ENCODE results near the gene GPHA2. TPM values are rescaled to one million over a fixed set of nuclear protein-coding genes. Genes with fewer than 3 reads are reported as not detected.
"Not testable (repeated sequence)": the region's sequence is repeated elsewhere in the genome, so short reads cannot be mapped to it uniquely, and the experiment has no call there.

Gene GPHA2
- 1 to 10 TPM in 3 of 7 donors, under 1 TPM in 3, not detected in 1; 0.45 to 1.6 (median 0.88) TPM for total RNA-seq
- polyA plus RNA-seq, result under 1 TPM in 1 of 2 donors, not detected in 1; 0.58 TPM
- long read RNA-seq, donor 1, result 0 reads
- long read RNA-seq, donor 2, transcript GPHA2-201 (4 exons, 747 nt), result major isoform, 26 of 29 reads
- long read RNA-seq, donor 2, partial matches to known transcripts, result 0 of 29 reads
- long read RNA-seq, donor 2, other reads (novel, unspliced or antisense), result 0 of 29 reads
- long read RNA-seq, donor 3, result 0 reads

GRCh38 chr11:64935359-64936081 is at the start of gene GPHA2:
Gene GPHA2 (minus strand): TSS chr11:64935893. CDS start chr11:64935460, 433 bp downstream.
- no peaks in the 10 kb centered on the region for H3K36me3 ChIP-seq
- peak within 1 kb of the TSS; percentile 12 to 50 for H3K27ac ChIP-seq
- no peak within 1 kb of the TSS for H3K4me3 ChIP-seq
- H3K9me3 ChIP-seq, result no peaks in the 10 kb centered on the region
- DNase-seq, result peak; percentile 48 to 75 (median 61)
- H3K27me3 ChIP-seq, result no peaks in the 10 kb centered on the region
- H3K4me1 ChIP-seq (ENCODE audit: insufficient read depth), result peaks cover 7% of the 10 kb centered on the region
- intact Hi-C loops (cut with DNase I), result loop anchor here in 1 of 4 donors (10.0 kb wide), 1 partner anchor 49 kb away; no protein-coding TSS in a partner anchor
- 25 to 26% (median 26%) methylated on average over 14 of the region's 14 CpGs for WGBS, 3 donors
- TF ChIP-seq CTCF (IDR thresholded peaks at IDR 0.05), result no peak
- TF ChIP-seq EP300 (IDR thresholded peaks at IDR 0.05), result no peak
- TF ChIP-seq POLR2A (IDR thresholded peaks at IDR 0.05), result no peak

- whole genome bisulfite sequencing, 3 donors, result 62 to 81% (median 62%) methylated on average over 5 of the region's 5 CpGs
- H3K27ac ChIP-seq; H3K27me3 ChIP-seq; H3K9me3 ChIP-seq; H3K4me3 ChIP-seq; H3K4me1 ChIP-seq (ENCODE audit: insufficient read depth); H3K36me3 ChIP-seq; DNase-seq: not testable (repeated sequence)
- intact Hi-C loops (cut with DNase I), result loop anchor here in 1 of 4 donors (10.0 kb wide), 1 partner anchor 49 kb away; the partner anchor contains the start of gene GPHA2
Observed at GRCh38 chr11:64983339-64983738, 47.6 kb upstream of the GPHA2 start.

- Histone ChIP-seq H3K27ac (no peak overlapping the region), H3K4me1 (ENCODE audit: insufficient read depth) (peaks cover 3% of the 10 kb centered on the region), H3K27me3 (no peaks in the 10 kb centered on the region), H3K4me3 (no peak overlapping the region), H3K36me3 (no peaks in the 10 kb centered on the region), H3K9me3 (peaks cover 0 to 4% of the 10 kb centered on the region in 2 donors)
- intact Hi-C loops (cut with DNase I), result no loop called here
- 59 to 74% (median 71%) methylated on average over 2 of the region's 2 CpGs for WGBS, 3 donors
- no peak for TF ChIP-seq POLR2A (IDR thresholded peaks at IDR 0.05)
- no peak for TF ChIP-seq EP300 (IDR thresholded peaks at IDR 0.05)
- no peak for TF ChIP-seq CTCF (IDR thresholded peaks at IDR 0.05)
- DNase-seq, result peak in 1 of 5 donors; percentile 9
Observed at GRCh38 chr11:64976651-64977050, 41.0 kb upstream of the GPHA2 start.

GRCh38 chr11:64974124-64974523 is 38.4 kb upstream of the GPHA2 start:
- no peak for TF ChIP-seq POLR2A (IDR thresholded peaks at IDR 0.05)
- TF ChIP-seq EP300 (IDR thresholded peaks at IDR 0.05), result no peak
- no peak for TF ChIP-seq CTCF (IDR thresholded peaks at IDR 0.05)
- Histone ChIP-seq H3K4me1 (ENCODE audit: insufficient read depth) (peaks cover 3% of the 10 kb centered on the region), H3K4me3 (no peak overlapping the region), H3K27ac (no peak overlapping the region), H3K36me3 (no peaks in the 10 kb centered on the region), H3K9me3 (peaks cover 0 to 4% of the 10 kb centered on the region in 2 donors), H3K27me3 (no peaks in the 10 kb centered on the region)
- intact Hi-C loops (cut with DNase I), result no loop called here
- 56 to 64% (median 59%) methylated on average over 5 of the region's 5 CpGs for WGBS, 3 donors
- no peak for DNase-seq

Data from ovary (tissue), 10 donors.